Panc1 (cell line): ENCODE results near the gene SERP1. TPM values are rescaled to one million over a fixed set of nuclear protein-coding genes. Genes with fewer than 3 reads are reported as not detected.

ENCODE experiments used
- ATAC-seq: fragments of 200-7000 bp; cut with Tn5 transposase; 2 replicates; pipeline ENCODE4 v1.9.1; 2020; ENCODE audit warnings: mild to moderate bottlenecking, moderate library complexity
- BruUV-seq: library from RNA; stranded (reverse); fragments of 400-500 nt; replicated peaks from 2 replicates; lab custom pipeline; 2021; lab: Mats Ljungman, UMichigan
- CTCF ChIA-PET: fragments of 300-600 bp; sonication (Branson Sonifier 250); formaldehyde crosslinking; loops from one replicate; lab custom pipeline; 2022; ENCODE audit warnings: antibody characterized with exemption; lab: Charles Lee
- POLR2A ChIA-PET: fragments of 300-600 bp; sonication (Branson Sonifier 250); formaldehyde crosslinking; loops from one replicate; lab custom pipeline; 2022; ENCODE audit warnings: antibody characterized with exemption; lab: Charles Lee
- DNase-seq: peaks from one replicate; pipeline ENCODE4 v3.0.0-alpha.2; 2010; ENCODE audit warnings: low read depth, low spot score
- H3K27ac ChIP-seq: 2 replicates; pipeline ENCODE4 v1.5.1; 2011; ENCODE audit warnings: mild to moderate bottlenecking, low read length, inconsistent platforms
- H3K27me3 ChIP-seq: fragments of 200-500 bp; sonication (Bioruptor generic); 2 replicates; pipeline ENCODE4 v1.6.0; 2014; ENCODE audit warnings: low read length, inconsistent platforms; ENCODE audit not compliant: control insufficient read depth, insufficient read depth
- H3K36me3 ChIP-seq: fragments of 200-500 bp; sonication (Bioruptor generic); 2 replicates; pipeline ENCODE4 v1.5.1; 2014; ENCODE audit warnings: inconsistent platforms, mild to moderate bottlenecking, low read length, moderate library complexity; ENCODE audit not compliant: control insufficient read depth, insufficient read depth
- H3K4me1 ChIP-seq: 2 replicates; pipeline ENCODE4 v1.5.1; 2011; ENCODE audit warnings: inconsistent platforms, mild to moderate bottlenecking, low read length, moderate library complexity; ENCODE audit not compliant: control insufficient read depth, insufficient read depth
- H3K4me3 ChIP-seq, 2 experiments: 2 replicates each; pipeline ENCODE4 v1.5.1; 2011 to 2012; ENCODE audit warnings: low read depth in 2 of 2, low read length in 2 of 2, mild to moderate bottlenecking in 2 of 2, inconsistent platforms in 1 of 2, moderate library complexity in 1 of 2
- H3K9me3 ChIP-seq: fragments of 200-500 bp; sonication (Bioruptor generic); 2 replicates; pipeline ENCODE4 v1.5.1; 2014; ENCODE audit warnings: low read depth, mild to moderate bottlenecking, inconsistent platforms, low read length, moderate library complexity; ENCODE audit not compliant: control insufficient read depth, insufficient read depth
- POLR2AphosphoS5 ChIP-seq: IDR thresholded peaks from 2 replicates; pipeline ENCODE4 v1.6.1; 2012; ENCODE audit warnings: mild to moderate bottlenecking, low read depth, low read length, moderate library complexity
- SIN3A ChIP-seq: IDR thresholded peaks from 2 replicates; pipeline ENCODE4 v1.6.1; 2012; ENCODE audit warnings: low read depth, mild to moderate bottlenecking, low read length, moderate library complexity, borderline replicate concordance; ENCODE audit not compliant: insufficient read depth
- TCF7L2 ChIP-seq: IDR thresholded peaks from 2 replicates; pipeline ENCODE4 v1.6.1; 2011; ENCODE audit warnings: mild to moderate bottlenecking, low read depth, low read length, inconsistent platforms
- in situ Hi-C: cut with HindIII; loops from 2 replicates; pipeline ENCODE4 v1.10.0; 2016; ENCODE audit warnings: low sequenced_read_pairs, low pct_unique_long_range_greater_than_20kb
- intact Hi-C: fragments of 100-400 bp; cut with micrococcal nuclease; formaldehyde crosslinking; loops from one replicate; pipeline ENCODE4 v1.10.0; 2022; ENCODE audit not compliant: unreplicated experiment
- total RNA-seq: library from RNA; stranded (reverse); gene quantifications from one replicate; pipeline ENCODE4 v1.2.1, GENCODE V29; 2021; ENCODE audit not compliant: unreplicated experiment
- TF ChIP-seq, protein P1 (sequence below): fragments of 450-650 bp; IDR thresholded peaks from 2 replicates; pipeline ENCODE4 v1.5.1; 2017; ENCODE audit warnings: mild to moderate bottlenecking
- TF ChIP-seq, protein P2 (sequence below), 2 experiments: IDR thresholded peaks; 2 replicates each; pipeline ENCODE4 v1.6.1; 2011 to 2012; ENCODE audit warnings: low read depth in 2 of 2, control low read depth in 1 of 2, low read length in 1 of 2, mild to moderate bottlenecking in 1 of 2, moderate library complexity in 1 of 2; ENCODE audit not compliant: insufficient read depth in 1 of 2

Gene SERP1
- total RNA-seq, 1 experiment from 2014 or later, result 75.0 TPM

DNA sequence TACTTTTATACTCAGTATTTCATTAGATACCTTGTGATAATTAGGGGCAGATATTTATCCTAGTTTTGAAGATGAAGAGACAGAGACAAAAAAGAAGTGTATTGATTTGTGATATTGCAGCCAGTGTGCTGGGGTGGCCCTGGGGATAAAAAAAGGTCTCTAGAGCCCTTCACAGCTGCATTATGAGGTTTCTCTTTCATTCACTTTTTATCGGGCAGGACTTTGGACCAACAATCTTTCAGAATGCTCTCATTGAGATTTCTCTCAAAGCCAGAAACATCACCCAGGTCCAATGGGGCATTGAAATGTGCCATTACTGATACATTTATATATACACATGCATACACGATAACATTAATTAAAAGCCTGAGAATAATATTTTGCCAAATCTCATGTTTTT, 36.3 kb upstream of the SERP1 start:
- Histone ChIP-seq H3K27ac (no peak overlapping the region), H3K4me3 (no peak overlapping the region), H3K4me1 (no peaks in the 10 kb centered on the region), H3K36me3 (peaks cover 33% of the 10 kb centered on the region), H3K27me3 (no peaks in the 10 kb centered on the region), H3K9me3 (no peaks in the 10 kb centered on the region)
- in situ Hi-C loops (no loop called here), intact Hi-C loops (no loop called here)
- ChIA-PET CTCF (no interaction called here), POLR2A (no interaction called here)
- TF ChIP-seq POLR2AphosphoS5, result no peak
- TF ChIP-seq, protein P1, sequence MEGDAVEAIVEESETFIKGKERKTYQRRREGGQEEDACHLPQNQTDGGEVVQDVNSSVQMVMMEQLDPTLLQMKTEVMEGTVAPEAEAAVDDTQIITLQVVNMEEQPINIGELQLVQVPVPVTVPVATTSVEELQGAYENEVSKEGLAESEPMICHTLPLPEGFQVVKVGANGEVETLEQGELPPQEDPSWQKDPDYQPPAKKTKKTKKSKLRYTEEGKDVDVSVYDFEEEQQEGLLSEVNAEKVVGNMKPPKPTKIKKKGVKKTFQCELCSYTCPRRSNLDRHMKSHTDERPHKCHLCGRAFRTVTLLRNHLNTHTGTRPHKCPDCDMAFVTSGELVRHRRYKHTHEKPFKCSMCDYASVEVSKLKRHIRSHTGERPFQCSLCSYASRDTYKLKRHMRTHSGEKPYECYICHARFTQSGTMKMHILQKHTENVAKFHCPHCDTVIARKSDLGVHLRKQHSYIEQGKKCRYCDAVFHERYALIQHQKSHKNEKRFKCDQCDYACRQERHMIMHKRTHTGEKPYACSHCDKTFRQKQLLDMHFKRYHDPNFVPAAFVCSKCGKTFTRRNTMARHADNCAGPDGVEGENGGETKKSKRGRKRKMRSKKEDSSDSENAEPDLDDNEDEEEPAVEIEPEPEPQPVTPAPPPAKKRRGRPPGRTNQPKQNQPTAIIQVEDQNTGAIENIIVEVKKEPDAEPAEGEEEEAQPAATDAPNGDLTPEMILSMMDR, result no peak
- TF ChIP-seq SIN3A, result no peak
- TF ChIP-seq, protein P2, sequence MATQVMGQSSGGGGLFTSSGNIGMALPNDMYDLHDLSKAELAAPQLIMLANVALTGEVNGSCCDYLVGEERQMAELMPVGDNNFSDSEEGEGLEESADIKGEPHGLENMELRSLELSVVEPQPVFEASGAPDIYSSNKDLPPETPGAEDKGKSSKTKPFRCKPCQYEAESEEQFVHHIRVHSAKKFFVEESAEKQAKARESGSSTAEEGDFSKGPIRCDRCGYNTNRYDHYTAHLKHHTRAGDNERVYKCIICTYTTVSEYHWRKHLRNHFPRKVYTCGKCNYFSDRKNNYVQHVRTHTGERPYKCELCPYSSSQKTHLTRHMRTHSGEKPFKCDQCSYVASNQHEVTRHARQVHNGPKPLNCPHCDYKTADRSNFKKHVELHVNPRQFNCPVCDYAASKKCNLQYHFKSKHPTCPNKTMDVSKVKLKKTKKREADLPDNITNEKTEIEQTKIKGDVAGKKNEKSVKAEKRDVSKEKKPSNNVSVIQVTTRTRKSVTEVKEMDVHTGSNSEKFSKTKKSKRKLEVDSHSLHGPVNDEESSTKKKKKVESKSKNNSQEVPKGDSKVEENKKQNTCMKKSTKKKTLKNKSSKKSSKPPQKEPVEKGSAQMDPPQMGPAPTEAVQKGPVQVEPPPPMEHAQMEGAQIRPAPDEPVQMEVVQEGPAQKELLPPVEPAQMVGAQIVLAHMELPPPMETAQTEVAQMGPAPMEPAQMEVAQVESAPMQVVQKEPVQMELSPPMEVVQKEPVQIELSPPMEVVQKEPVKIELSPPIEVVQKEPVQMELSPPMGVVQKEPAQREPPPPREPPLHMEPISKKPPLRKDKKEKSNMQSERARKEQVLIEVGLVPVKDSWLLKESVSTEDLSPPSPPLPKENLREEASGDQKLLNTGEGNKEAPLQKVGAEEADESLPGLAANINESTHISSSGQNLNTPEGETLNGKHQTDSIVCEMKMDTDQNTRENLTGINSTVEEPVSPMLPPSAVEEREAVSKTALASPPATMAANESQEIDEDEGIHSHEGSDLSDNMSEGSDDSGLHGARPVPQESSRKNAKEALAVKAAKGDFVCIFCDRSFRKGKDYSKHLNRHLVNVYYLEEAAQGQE (IDR thresholded peaks at IDR 0.05; ENCODE audit: insufficient read depth in 1 of 2, low read depth in 2 of 2, low read length in 1 of 2), result no peak
- TF ChIP-seq TCF7L2, result no peak
- no peak for DNase-seq
- no peak for ATAC-seq
- BruUV-seq, result no TSS peak

DNA sequence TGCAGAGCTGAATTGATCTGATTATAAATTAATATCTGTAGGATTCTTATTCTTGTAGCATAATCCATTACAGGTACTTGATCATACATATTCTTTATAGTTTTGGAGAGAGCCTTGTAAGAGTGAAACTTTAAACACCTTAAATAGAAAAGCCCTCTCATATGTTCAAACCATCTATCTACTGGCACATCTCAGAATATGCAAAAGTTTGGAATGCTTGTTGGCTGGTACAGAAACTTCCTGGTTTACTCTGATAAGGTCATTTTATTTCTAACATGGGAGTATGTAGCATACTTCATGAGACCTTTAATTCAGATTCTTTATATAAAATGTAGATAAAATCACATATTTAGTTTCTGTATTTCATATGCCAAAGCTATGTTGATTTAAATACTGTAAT, 34.9 kb upstream of the SERP1 start:
- intact Hi-C loops, result no loop called here
- TF ChIP-seq POLR2AphosphoS5 (no peak), TCF7L2 (no peak), SIN3A (no peak)
- TF ChIP-seq, protein P1, result no peak
- TF ChIP-seq, protein P2 (IDR thresholded peaks at IDR 0.05; ENCODE audit: insufficient read depth in 1 of 2, low read depth in 2 of 2, low read length in 1 of 2), result no peak
- no TSS peak for BruUV-seq

More for the DNA sequence above, 34.9 kb upstream of the SERP1 start:
- Histone ChIP-seq H3K36me3 (peaks cover 31% of the 10 kb centered on the region), H3K9me3 (no peaks in the 10 kb centered on the region), H3K27me3 (no peaks in the 10 kb centered on the region), H3K4me3 (no peak overlapping the region), H3K4me1 (no peaks in the 10 kb centered on the region), H3K27ac (no peak overlapping the region)
- in situ Hi-C loops, result no loop called here
- CTCF ChIA-PET, result no interaction called here
- no peak for ATAC-seq
- POLR2A ChIA-PET, result no interaction called here
- DNase-seq, result no peak
